Neural cell (in vitro differentiated cells): ENCODE results near the gene PDE10A. TPM values are rescaled to one million over a fixed set of nuclear protein-coding genes. Genes with fewer than 3 reads are reported as not detected.

Source experiments
- H2AFZ ChIP-seq: fragments of 200-600, 300-800 bp; sonication (generic), shearing (Covaris generic); 2 replicates; pipeline ENCODE4 v1.6.0; 2014; ENCODE audit warnings: low read depth, mild to moderate bottlenecking, antibody characterized with exemption, low read length, moderate library complexity
- H3F3A ChIP-seq: fragments of 200-600 bp; shearing (Covaris generic); 2 replicates; pipeline ENCODE4 v1.6.1; 2016; ENCODE audit warnings: mild to moderate bottlenecking, moderate library complexity, mixed read lengths, antibody characterized with exemption, low read length; ENCODE audit not compliant: insufficient read depth, poor library complexity, severe bottlenecking
- H3K27ac ChIP-seq: fragments of 200-600, 300-800 bp; sonication (generic), shearing (Covaris generic); 2 replicates; pipeline ENCODE4 v1.5.1; 2014; ENCODE audit warnings: mild to moderate bottlenecking, low read length, moderate library complexity
- H3K27me3 ChIP-seq: fragments of 300-800, 200-600 bp; sonication (generic), shearing (Covaris generic); 2 replicates; pipeline ENCODE4 v1.6.0; 2014; ENCODE audit warnings: mild to moderate bottlenecking, low read depth, low read length, moderate library complexity; ENCODE audit not compliant: insufficient read depth
- H3K36me3 ChIP-seq: fragments of 300-800, 200-600 bp; sonication (generic), shearing (Covaris generic); 2 replicates; pipeline ENCODE4 v1.5.1; 2014; ENCODE audit warnings: mild to moderate bottlenecking, antibody characterized with exemption, low read length, moderate library complexity; ENCODE audit not compliant: insufficient read depth
- H3K4me2 ChIP-seq: fragments of 300-800, 200-600 bp; sonication (generic), shearing (Covaris generic); 2 replicates; pipeline ENCODE4 v1.6.0; 2014; ENCODE audit warnings: mild to moderate bottlenecking, low read length
- H3K4me3 ChIP-seq: fragments of 300-800, 200-600 bp; sonication (generic), shearing (Covaris generic); 2 replicates; pipeline ENCODE4 v1.5.1; 2014; ENCODE audit warnings: mild to moderate bottlenecking, low read length, moderate library complexity
- H3K79me2 ChIP-seq: fragments of 200-600 bp; shearing (Covaris generic); replicated peaks from 2 replicates; pipeline ENCODE4 v1.6.0; 2014; ENCODE audit warnings: mild to moderate bottlenecking, low read length, moderate library complexity; ENCODE audit not compliant: insufficient read depth
- H3K9ac ChIP-seq: fragments of 300-800, 200-600 bp; sonication (generic), shearing (Covaris generic); 2 replicates; pipeline ENCODE4 v1.6.1; 2016; ENCODE audit warnings: mild to moderate bottlenecking, low read length, mixed read lengths
- H3K9me2 ChIP-seq: fragments of 200-600 bp; shearing (Covaris generic); 2 replicates; pipeline ENCODE4 v1.6.1; 2016; ENCODE audit warnings: mild to moderate bottlenecking, low read length, mixed read lengths; ENCODE audit not compliant: insufficient read depth
- H3K9me3 ChIP-seq: fragments of 200-600, 300-800 bp; sonication (generic), shearing (Covaris generic); 2 replicates; pipeline ENCODE4 v1.6.1; 2016; ENCODE audit warnings: mild to moderate bottlenecking, mixed run types, low read length, moderate library complexity, mixed read lengths
- H4K20me1 ChIP-seq: fragments of 200-600 bp; shearing (Covaris generic); 2 replicates; pipeline ENCODE4 v1.6.1; 2016; ENCODE audit warnings: mild to moderate bottlenecking, mixed run types; ENCODE audit not compliant: insufficient read depth
- EP300 ChIP-seq: fragments of 450-650 bp; conservative IDR thresholded peaks from 2 replicates; pipeline ENCODE4 v1.6.1; 2014; ENCODE audit warnings: antibody characterized with exemption, mild to moderate bottlenecking, moderate library complexity; ENCODE audit not compliant: poor library complexity, severe bottlenecking
- EZH2 ChIP-seq: fragments of 200-600, 300-800 bp; shearing (Covaris generic), sonication (generic); IDR thresholded peaks from 2 replicates; pipeline ENCODE4 v1.6.1; 2014; ENCODE audit warnings: antibody characterized with exemption, low read length, borderline replicate concordance, mild to moderate bottlenecking; ENCODE audit not compliant: insufficient read depth, poor library complexity, severe bottlenecking
- MXI1 ChIP-seq: fragments of 450-650 bp; conservative IDR thresholded peaks from 2 replicates; pipeline ENCODE4 v1.6.1; 2014; ENCODE audit warnings: antibody characterized with exemption, mild to moderate bottlenecking; ENCODE audit not compliant: poor library complexity, severe bottlenecking
- POLR2AphosphoS5 ChIP-seq: IDR thresholded peaks from 2 replicates; pipeline ENCODE4 v1.6.1; 2012
- RAD21 ChIP-seq: fragments of 450-650 bp; conservative IDR thresholded peaks from 2 replicates; pipeline ENCODE4 v1.6.1; 2014; ENCODE audit warnings: antibody characterized with exemption, mild to moderate bottlenecking, moderate library complexity
- SMC3 ChIP-seq: fragments of 450-650 bp; conservative IDR thresholded peaks from 2 replicates; pipeline ENCODE4 v1.6.1; 2014; ENCODE audit warnings: antibody characterized with exemption, mild to moderate bottlenecking, moderate library complexity; ENCODE audit not compliant: poor library complexity
- TAF1 ChIP-seq: IDR thresholded peaks from 2 replicates; pipeline ENCODE4 v1.6.1; 2012; ENCODE audit warnings: low read depth
- polyA plus RNA-seq: library from polyadenylated mRNA; depleted of rRNA; stranded (reverse); fragments of >200 nt; gene quantifications from 2 replicates; pipeline ENCODE4 v1.2.3, GENCODE V29; 2014
- TF ChIP-seq, protein P1 (sequence below): IDR thresholded peaks from 2 replicates; pipeline ENCODE4 v1.6.1; 2012; ENCODE audit warnings: borderline replicate concordance
- TF ChIP-seq, protein P2 (sequence below): fragments of 450-650 bp; IDR thresholded peaks from 2 replicates; pipeline ENCODE4 v1.5.1; 2014; ENCODE audit warnings: antibody characterized with exemption, mild to moderate bottlenecking, moderate library complexity; ENCODE audit not compliant: poor library complexity, severe bottlenecking

Gene PDE10A
- polyA plus RNA-seq, 1 donor from 2014 or later = 52.4 TPM

- peak within 1 kb of the TSS; percentile 31 for H3K27ac ChIP-seq
- no peaks in the 10 kb centered on the region for H3K27me3 ChIP-seq
- peak within 1 kb of the TSS; percentile 61 for H3K9ac ChIP-seq
These were observed 353.9 kb downstream of the PDE10A start, which contains the start of gene C6orf118 for GRCh38 chr6:165308926-165309731. Gene C6orf118 (minus strand): TSS chr6:165309605. CDS start chr6:165309586, 19 bp downstream.

GRCh38 chr6:165306955-165307354 is 356.1 kb downstream of the PDE10A start:
- H2AFZ ChIP-seq = no peak overlapping the region
- H3K4me2 ChIP-seq = no peak overlapping the region
- H4K20me1 ChIP-seq = no peaks in the 10 kb centered on the region
- no peak overlapping the region for H3K9ac ChIP-seq
- H3F3A ChIP-seq = no peaks in the 10 kb centered on the region
- no peaks in the 10 kb centered on the region for H3K79me2 ChIP-seq
- H3K36me3 ChIP-seq = no peaks in the 10 kb centered on the region
- no peaks in the 10 kb centered on the region for H3K9me2 ChIP-seq
- H3K9me3 ChIP-seq = no peaks in the 10 kb centered on the region
- H3K4me3 ChIP-seq = no peak overlapping the region
- H3K27me3 ChIP-seq = no peaks in the 10 kb centered on the region
- no peak overlapping the region for H3K27ac ChIP-seq
- TF ChIP-seq RAD21 = no peak
- no peak for TF ChIP-seq POLR2AphosphoS5
- TF ChIP-seq MXI1 = no peak
- no peak for TF ChIP-seq SMC3
- TF ChIP-seq TAF1 = no peak
- TF ChIP-seq, protein P1, sequence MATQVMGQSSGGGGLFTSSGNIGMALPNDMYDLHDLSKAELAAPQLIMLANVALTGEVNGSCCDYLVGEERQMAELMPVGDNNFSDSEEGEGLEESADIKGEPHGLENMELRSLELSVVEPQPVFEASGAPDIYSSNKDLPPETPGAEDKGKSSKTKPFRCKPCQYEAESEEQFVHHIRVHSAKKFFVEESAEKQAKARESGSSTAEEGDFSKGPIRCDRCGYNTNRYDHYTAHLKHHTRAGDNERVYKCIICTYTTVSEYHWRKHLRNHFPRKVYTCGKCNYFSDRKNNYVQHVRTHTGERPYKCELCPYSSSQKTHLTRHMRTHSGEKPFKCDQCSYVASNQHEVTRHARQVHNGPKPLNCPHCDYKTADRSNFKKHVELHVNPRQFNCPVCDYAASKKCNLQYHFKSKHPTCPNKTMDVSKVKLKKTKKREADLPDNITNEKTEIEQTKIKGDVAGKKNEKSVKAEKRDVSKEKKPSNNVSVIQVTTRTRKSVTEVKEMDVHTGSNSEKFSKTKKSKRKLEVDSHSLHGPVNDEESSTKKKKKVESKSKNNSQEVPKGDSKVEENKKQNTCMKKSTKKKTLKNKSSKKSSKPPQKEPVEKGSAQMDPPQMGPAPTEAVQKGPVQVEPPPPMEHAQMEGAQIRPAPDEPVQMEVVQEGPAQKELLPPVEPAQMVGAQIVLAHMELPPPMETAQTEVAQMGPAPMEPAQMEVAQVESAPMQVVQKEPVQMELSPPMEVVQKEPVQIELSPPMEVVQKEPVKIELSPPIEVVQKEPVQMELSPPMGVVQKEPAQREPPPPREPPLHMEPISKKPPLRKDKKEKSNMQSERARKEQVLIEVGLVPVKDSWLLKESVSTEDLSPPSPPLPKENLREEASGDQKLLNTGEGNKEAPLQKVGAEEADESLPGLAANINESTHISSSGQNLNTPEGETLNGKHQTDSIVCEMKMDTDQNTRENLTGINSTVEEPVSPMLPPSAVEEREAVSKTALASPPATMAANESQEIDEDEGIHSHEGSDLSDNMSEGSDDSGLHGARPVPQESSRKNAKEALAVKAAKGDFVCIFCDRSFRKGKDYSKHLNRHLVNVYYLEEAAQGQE = no peak
- TF ChIP-seq EZH2 = no peak
- no peak for TF ChIP-seq EP300
- TF ChIP-seq, protein P2, sequence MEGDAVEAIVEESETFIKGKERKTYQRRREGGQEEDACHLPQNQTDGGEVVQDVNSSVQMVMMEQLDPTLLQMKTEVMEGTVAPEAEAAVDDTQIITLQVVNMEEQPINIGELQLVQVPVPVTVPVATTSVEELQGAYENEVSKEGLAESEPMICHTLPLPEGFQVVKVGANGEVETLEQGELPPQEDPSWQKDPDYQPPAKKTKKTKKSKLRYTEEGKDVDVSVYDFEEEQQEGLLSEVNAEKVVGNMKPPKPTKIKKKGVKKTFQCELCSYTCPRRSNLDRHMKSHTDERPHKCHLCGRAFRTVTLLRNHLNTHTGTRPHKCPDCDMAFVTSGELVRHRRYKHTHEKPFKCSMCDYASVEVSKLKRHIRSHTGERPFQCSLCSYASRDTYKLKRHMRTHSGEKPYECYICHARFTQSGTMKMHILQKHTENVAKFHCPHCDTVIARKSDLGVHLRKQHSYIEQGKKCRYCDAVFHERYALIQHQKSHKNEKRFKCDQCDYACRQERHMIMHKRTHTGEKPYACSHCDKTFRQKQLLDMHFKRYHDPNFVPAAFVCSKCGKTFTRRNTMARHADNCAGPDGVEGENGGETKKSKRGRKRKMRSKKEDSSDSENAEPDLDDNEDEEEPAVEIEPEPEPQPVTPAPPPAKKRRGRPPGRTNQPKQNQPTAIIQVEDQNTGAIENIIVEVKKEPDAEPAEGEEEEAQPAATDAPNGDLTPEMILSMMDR = no peak

More at GRCh38 chr6:165308926-165309731, 353.9 kb downstream of the PDE10A start, which contains the start of gene C6orf118:
- Histone ChIP-seq H3F3A (no peaks in the 10 kb centered on the region), H4K20me1 (no peaks in the 10 kb centered on the region), H3K9me3 (no peaks in the 10 kb centered on the region), H3K36me3 (no peaks in the 10 kb centered on the region), H3K4me2 (peak within 1 kb of the TSS; percentile 94), H3K9me2 (no peaks in the 10 kb centered on the region), H2AFZ (peak within 1 kb of the TSS; percentile 86), H3K79me2 (no peaks in the 10 kb centered on the region), H3K4me3 (peak within 1 kb of the TSS; percentile 74)
- TF ChIP-seq, protein P1 = no peak
- TF ChIP-seq, protein P2 = no peak
- TF ChIP-seq SMC3 (peak; percentile 54), POLR2AphosphoS5 (no peak), RAD21 (peak; percentile 51), TAF1 (no peak), EP300 (peak; percentile 44), MXI1 (peak; percentile 91)
